K562 (cell line): ENCODE data around the gene PDCD6IP. TPM values are rescaled to one million over a fixed set of nuclear protein-coding genes. Genes with fewer than 3 reads are reported as not detected.

ENCODE experiments used
- BHLHE40 ChIP-seq: IDR thresholded peaks from 2 replicates; pipeline ENCODE4 v1.6.1; 2011; ENCODE audit warnings: low read length, improper control_type of control experiment
- CBX8 ChIP-seq: fragments of 200-600 bp; sonication (generic); IDR thresholded peaks from 2 replicates; pipeline ENCODE4 v1.6.1; 2012; ENCODE audit warnings: borderline replicate concordance, mixed run types, low read depth, mild to moderate bottlenecking, moderate library complexity, mixed read lengths, low read length, control low read depth, inconsistent platforms; ENCODE audit not compliant: poor library complexity, severe bottlenecking; ENCODE audit errors: extremely low read depth
- CSDE1 ChIP-seq, 2 experiments: fragments of 450-650 bp; IDR thresholded peaks; 2 replicates each; pipeline ENCODE4 v1.6.1; 2016; ENCODE audit warnings: mild to moderate bottlenecking in 1 of 2
- KAT2B ChIP-seq: IDR thresholded peaks from one replicate; pipeline ENCODE4 v1.6.1; 2012; ENCODE audit warnings: low read depth, mild to moderate bottlenecking, control low read depth, inconsistent platforms, low read length, moderate library complexity
- MCM5 ChIP-seq: fragments of 450-650 bp; IDR thresholded peaks from 2 replicates; pipeline ENCODE4 v1.6.1; 2016; ENCODE audit warnings: low read depth
- PHTF2 ChIP-seq: fragments of 250-450 bp; sonication (Bioruptor Pico); IDR thresholded peaks from 2 replicates; pipeline ENCODE4 v1.5.0; 2021; ENCODE audit warnings: mild to moderate bottlenecking
- STAG1 ChIP-seq: sonication (generic); formaldehyde crosslinking; IDR thresholded peaks from 2 replicates; pipeline ENCODE4 v1.5.0; 2020; ENCODE audit warnings: missing genetic modification reagents, borderline replicate concordance
- TRIM24 ChIP-seq, 2 experiments: fragments of 450-650 bp; IDR thresholded peaks; 2 replicates each; pipeline ENCODE4 v1.6.1; 2016
- ZBTB34 ChIP-seq: fragments of 250-450 bp; sonication (Bioruptor Pico); IDR thresholded peaks from 2 replicates; pipeline ENCODE4 v1.8.0; 2021; ENCODE audit warnings: mild to moderate bottlenecking, moderate library complexity
- ZBTB7A ChIP-seq: IDR thresholded peaks from 2 replicates; pipeline ENCODE4 v1.6.1; 2011; ENCODE audit warnings: low read depth, mild to moderate bottlenecking, low read length, moderate library complexity, borderline replicate concordance; ENCODE audit not compliant: control insufficient read depth
- polyA plus RNA-seq, 8 experiments: library from polyadenylated mRNA; depleted of rRNA in 4 of 8; stranded (reverse) in 5 of 8; unstranded in 3 of 8; fragments of >200 nt; fragmentation: Nextera tagmentation in 2 of 8; fragmentation: Illumina TruSeq in 1 of 8; extraction: Ambion mirVana in 2 of 8; extraction: Trizol in 1 of 8; gene quantifications; 2 replicates each; pipeline versions ENCODE4 v1.2.1 to v1.2.3, GENCODE V29; 2011 to 2014; ENCODE audit warnings: inconsistent platforms in 1 of 8, missing spikeins in 1 of 8
- total RNA-seq, 7 experiments: library from RNA; depleted of rRNA in 6 of 7; stranded (reverse); fragments of >200 nt in 6 of 7; fragmentation: Illumina TruSeq in 2 of 7; extraction: Trizol in 2 of 7; gene quantifications; 2 replicates each; pipeline versions ENCODE4 v1.2.1 to v1.2.3, GENCODE V29; 2011 to 2021; ENCODE audit warnings: low replicate concordance in 1 of 7
- TF ChIP-seq, protein P1 (sequence below): fragments of 450-650 bp; IDR thresholded peaks from 2 replicates; pipeline ENCODE4 v1.6.1; 2017; ENCODE audit warnings: antibody characterized with exemption, mild to moderate bottlenecking
- TF ChIP-seq, protein P2 (sequence below): fragments of 250-450 bp; sonication (Bioruptor Pico); IDR thresholded peaks from 2 replicates; pipeline ENCODE4 v1.5.0; 2022; ENCODE audit warnings: mild to moderate bottlenecking
- TF ChIP-seq, protein P3 (sequence below), 2 experiments: fragments of 450-650 bp in 1 of 2; sonication (generic) in 1 of 2; formaldehyde crosslinking in 1 of 2; IDR thresholded peaks in 1 of 2; conservative IDR thresholded peaks in 1 of 2; 2 replicates each; pipeline versions ENCODE4 v1.6.1 to v1.8.1; 2016 to 2023; ENCODE audit warnings: mild to moderate bottlenecking in 2 of 2, moderate library complexity in 2 of 2, inconsistent platforms in 1 of 2, missing genetic modification reagents in 1 of 2
- TF ChIP-seq, protein P4 (sequence below): sonication (generic); formaldehyde crosslinking; IDR thresholded peaks from 2 replicates; pipeline ENCODE4 v1.8.1; 2023; ENCODE audit warnings: mild to moderate bottlenecking, missing genetic modification reagents

The PDCD6IP gene
- total and polyA plus RNA-seq, 9 of the 15 experiments (the other 6 are each of a cell fraction or from before 2014, with no cell fraction given): 40.2 to 302 (median 122) TPM

- TF ChIP-seq, protein P1, sequence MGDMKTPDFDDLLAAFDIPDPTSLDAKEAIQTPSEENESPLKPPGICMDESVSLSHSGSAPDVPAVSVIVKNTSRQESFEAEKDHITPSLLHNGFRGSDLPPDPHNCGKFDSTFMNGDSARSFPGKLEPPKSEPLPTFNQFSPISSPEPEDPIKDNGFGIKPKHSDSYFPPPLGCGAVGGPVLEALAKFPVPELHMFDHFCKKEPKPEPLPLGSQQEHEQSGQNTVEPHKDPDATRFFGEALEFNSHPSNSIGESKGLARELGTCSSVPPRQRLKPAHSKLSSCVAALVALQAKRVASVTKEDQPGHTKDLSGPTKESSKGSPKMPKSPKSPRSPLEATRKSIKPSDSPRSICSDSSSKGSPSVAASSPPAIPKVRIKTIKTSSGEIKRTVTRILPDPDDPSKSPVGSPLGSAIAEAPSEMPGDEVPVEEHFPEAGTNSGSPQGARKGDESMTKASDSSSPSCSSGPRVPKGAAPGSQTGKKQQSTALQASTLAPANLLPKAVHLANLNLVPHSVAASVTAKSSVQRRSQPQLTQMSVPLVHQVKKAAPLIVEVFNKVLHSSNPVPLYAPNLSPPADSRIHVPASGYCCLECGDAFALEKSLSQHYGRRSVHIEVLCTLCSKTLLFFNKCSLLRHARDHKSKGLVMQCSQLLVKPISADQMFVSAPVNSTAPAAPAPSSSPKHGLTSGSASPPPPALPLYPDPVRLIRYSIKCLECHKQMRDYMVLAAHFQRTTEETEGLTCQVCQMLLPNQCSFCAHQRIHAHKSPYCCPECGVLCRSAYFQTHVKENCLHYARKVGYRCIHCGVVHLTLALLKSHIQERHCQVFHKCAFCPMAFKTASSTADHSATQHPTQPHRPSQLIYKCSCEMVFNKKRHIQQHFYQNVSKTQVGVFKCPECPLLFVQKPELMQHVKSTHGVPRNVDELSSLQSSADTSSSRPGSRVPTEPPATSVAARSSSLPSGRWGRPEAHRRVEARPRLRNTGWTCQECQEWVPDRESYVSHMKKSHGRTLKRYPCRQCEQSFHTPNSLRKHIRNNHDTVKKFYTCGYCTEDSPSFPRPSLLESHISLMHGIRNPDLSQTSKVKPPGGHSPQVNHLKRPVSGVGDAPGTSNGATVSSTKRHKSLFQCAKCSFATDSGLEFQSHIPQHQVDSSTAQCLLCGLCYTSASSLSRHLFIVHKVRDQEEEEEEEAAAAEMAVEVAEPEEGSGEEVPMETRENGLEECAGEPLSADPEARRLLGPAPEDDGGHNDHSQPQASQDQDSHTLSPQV: no peak; the same call in 1 of the 2 replicates
- TF ChIP-seq PHTF2 (CRISPR knock-in tag) (no peak), MCM5 (no peak), CBX8 (no peak), TRIM24 (IDR thresholded peaks at IDR 0.05) (peak in 1 of 2 experiments; percentile 82; a peak in 2 of 4 replicates), CSDE1 (IDR thresholded peaks at IDR 0.05) (no peak; a peak in 1 of 4 replicates), ZBTB34 (CRISPR knock-in tag) (no peak), KAT2B (peak; percentile 34), ZBTB7A (peak; percentile 47; the same call in 1 of the 2 replicates), BHLHE40 (peak; percentile 99), STAG1 (no peak)
- TF ChIP-seq, protein P2, sequence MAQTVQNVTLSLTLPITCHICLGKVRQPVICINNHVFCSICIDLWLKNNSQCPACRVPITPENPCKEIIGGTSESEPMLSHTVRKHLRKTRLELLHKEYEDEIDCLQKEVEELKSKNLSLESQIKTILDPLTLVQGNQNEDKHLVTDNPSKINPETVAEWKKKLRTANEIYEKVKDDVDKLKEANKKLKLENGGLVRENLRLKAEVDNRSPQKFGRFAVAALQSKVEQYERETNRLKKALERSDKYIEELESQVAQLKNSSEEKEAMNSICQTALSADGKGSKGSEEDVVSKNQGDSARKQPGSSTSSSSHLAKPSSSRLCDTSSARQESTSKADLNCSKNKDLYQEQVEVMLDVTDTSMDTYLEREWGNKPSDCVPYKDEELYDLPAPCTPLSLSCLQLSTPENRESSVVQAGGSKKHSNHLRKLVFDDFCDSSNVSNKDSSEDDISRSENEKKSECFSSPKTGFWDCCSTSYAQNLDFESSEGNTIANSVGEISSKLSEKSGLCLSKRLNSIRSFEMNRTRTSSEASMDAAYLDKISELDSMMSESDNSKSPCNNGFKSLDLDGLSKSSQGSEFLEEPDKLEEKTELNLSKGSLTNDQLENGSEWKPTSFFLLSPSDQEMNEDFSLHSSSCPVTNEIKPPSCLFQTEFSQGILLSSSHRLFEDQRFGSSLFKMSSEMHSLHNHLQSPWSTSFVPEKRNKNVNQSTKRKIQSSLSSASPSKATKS (CRISPR knock-in tag): no peak
- TF ChIP-seq, protein P3, sequence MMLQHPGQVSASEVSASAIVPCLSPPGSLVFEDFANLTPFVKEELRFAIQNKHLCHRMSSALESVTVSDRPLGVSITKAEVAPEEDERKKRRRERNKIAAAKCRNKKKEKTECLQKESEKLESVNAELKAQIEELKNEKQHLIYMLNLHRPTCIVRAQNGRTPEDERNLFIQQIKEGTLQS (IDR thresholded peaks at IDR 0.05): peak; percentile 13; the same call in 1 of the 2 replicates
- TF ChIP-seq, protein P3 (CRISPR knock-in tag; conservative IDR thresholded peaks at IDR 0.05): 0 out of 2 replicates have a peak, but pooled peaks have one; percentile 51
- TF ChIP-seq, protein P4, sequence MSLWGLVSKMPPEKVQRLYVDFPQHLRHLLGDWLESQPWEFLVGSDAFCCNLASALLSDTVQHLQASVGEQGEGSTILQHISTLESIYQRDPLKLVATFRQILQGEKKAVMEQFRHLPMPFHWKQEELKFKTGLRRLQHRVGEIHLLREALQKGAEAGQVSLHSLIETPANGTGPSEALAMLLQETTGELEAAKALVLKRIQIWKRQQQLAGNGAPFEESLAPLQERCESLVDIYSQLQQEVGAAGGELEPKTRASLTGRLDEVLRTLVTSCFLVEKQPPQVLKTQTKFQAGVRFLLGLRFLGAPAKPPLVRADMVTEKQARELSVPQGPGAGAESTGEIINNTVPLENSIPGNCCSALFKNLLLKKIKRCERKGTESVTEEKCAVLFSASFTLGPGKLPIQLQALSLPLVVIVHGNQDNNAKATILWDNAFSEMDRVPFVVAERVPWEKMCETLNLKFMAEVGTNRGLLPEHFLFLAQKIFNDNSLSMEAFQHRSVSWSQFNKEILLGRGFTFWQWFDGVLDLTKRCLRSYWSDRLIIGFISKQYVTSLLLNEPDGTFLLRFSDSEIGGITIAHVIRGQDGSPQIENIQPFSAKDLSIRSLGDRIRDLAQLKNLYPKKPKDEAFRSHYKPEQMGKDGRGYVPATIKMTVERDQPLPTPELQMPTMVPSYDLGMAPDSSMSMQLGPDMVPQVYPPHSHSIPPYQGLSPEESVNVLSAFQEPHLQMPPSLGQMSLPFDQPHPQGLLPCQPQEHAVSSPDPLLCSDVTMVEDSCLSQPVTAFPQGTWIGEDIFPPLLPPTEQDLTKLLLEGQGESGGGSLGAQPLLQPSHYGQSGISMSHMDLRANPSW: no peak; the same call in 1 of the 2 replicates
These were observed at the start of gene PDCD6IP (continued) for GRCh38 chr3:33798418-33799201.
